HepG2 (cell line): Measurements from ENCODE around the gene C2CD2. TPM values are rescaled to one million over a fixed set of nuclear protein-coding genes. Genes with fewer than 3 reads are reported as not detected.

Experiments used
- ARNT ChIP-seq: fragments of 450-650 bp; IDR thresholded peaks from 2 replicates; pipeline ENCODE4 v1.6.1; 2017
- BRD4 ChIP-seq: sonication (generic); formaldehyde crosslinking; IDR thresholded peaks from 2 replicates; pipeline ENCODE4 v1.4.0; 2020; ENCODE audit warnings: missing genetic modification reagents
- FOSL1 ChIP-seq: sonication (generic); formaldehyde crosslinking; IDR thresholded peaks from 2 replicates; pipeline ENCODE4 v1.9.0; 2021; ENCODE audit warnings: missing genetic modification reagents, borderline replicate concordance
- KAT7 ChIP-seq: IDR thresholded peaks from 2 replicates; pipeline ENCODE4 v1.6.1; 2018; ENCODE audit warnings: borderline replicate concordance, missing compliant biosample characterization
- KAT8 ChIP-seq: IDR thresholded peaks from 2 replicates; pipeline ENCODE4 v1.6.1; 2016; ENCODE audit warnings: missing genetic modification reagents, missing compliant biosample characterization
- MBNL3 ChIP-seq: fragments of 250-450 bp; sonication (Bioruptor Pico); conservative IDR thresholded peaks from 2 replicates; pipeline ENCODE4 v1.8.0; 2022; ENCODE audit warnings: mild to moderate bottlenecking, inconsistent platforms
- MEF2D ChIP-seq: sonication (generic); formaldehyde crosslinking; IDR thresholded peaks from 2 replicates; pipeline ENCODE4 v1.5.1; 2020; ENCODE audit warnings: mild to moderate bottlenecking, missing genetic modification reagents
- NFIB ChIP-seq: sonication (generic); formaldehyde crosslinking; IDR thresholded peaks from 2 replicates; pipeline ENCODE4 v1.9.0; 2021; ENCODE audit warnings: missing genetic modification reagents, mild to moderate bottlenecking, borderline replicate concordance
- PAX8 ChIP-seq: sonication (generic); formaldehyde crosslinking; IDR thresholded peaks from 2 replicates; pipeline ENCODE4 v1.8.0; 2022; ENCODE audit warnings: mild to moderate bottlenecking, missing genetic modification reagents, borderline replicate concordance
- SATB2 ChIP-seq: sonication (generic); formaldehyde crosslinking; IDR thresholded peaks from 2 replicates; pipeline ENCODE4 v1.5.0; 2020; ENCODE audit warnings: missing genetic modification reagents
- SYNCRIP ChIP-seq: fragments of 200-400 bp; formaldehyde crosslinking; IDR thresholded peaks from 2 replicates; pipeline ENCODE4 v1.6.1; 2018; ENCODE audit warnings: mild to moderate bottlenecking, low read depth, low read length; ENCODE audit not compliant: insufficient read depth
- WIZ ChIP-seq: sonication (generic); formaldehyde crosslinking; IDR thresholded peaks from 2 replicates; pipeline ENCODE4 v1.5.1; 2020; ENCODE audit warnings: mild to moderate bottlenecking, missing genetic modification reagents
- ZBTB38 ChIP-seq: sonication (generic); formaldehyde crosslinking; IDR thresholded peaks from 2 replicates; pipeline ENCODE4 v1.5.1; 2020; ENCODE audit warnings: mild to moderate bottlenecking, missing genetic modification reagents
- ZKSCAN8 ChIP-seq: IDR thresholded peaks from 2 replicates; pipeline ENCODE4 v1.6.1; 2016; ENCODE audit warnings: borderline replicate concordance, missing genetic modification reagents, missing compliant biosample characterization
- ZNF451 ChIP-seq: sonication (generic); formaldehyde crosslinking; IDR thresholded peaks from 2 replicates; pipeline ENCODE4 v1.5.0; 2020; ENCODE audit warnings: mild to moderate bottlenecking, missing genetic modification reagents
- polyA plus RNA-seq, 8 experiments: library from polyadenylated mRNA; depleted of rRNA in 3 of 8; stranded (reverse) in 7 of 8; unstranded in 1 of 8; fragments of >200 nt; fragmentation: Illumina TruSeq in 4 of 8; extraction: Trizol in 4 of 8; gene quantifications; 2 replicates each; pipeline versions ENCODE4 v1.2.1 to v1.2.3, GENCODE V29; 2011 to 2016; ENCODE audit warnings: low read depth in 4 of 8, missing spikeins in 1 of 8, mixed read lengths in 1 of 8; ENCODE audit not compliant: insufficient read depth in 1 of 8
- total RNA-seq, 5 experiments: library from RNA; depleted of rRNA; stranded (reverse); fragments of >200 nt; fragmentation: Illumina TruSeq; extraction: Trizol; gene quantifications; 2 replicates each; pipeline ENCODE4 v1.2.3, GENCODE V29; 2016; ENCODE audit warnings: low read depth in 1 of 5
- TF ChIP-seq, protein P1 (sequence below): sonication (generic); formaldehyde crosslinking; IDR thresholded peaks from 2 replicates; pipeline ENCODE4 v1.4.0; 2020; ENCODE audit warnings: missing genetic modification reagents; ENCODE audit errors: not compliant biosample characterization
- TF ChIP-seq, protein P2 (sequence below): sonication (generic); formaldehyde crosslinking; IDR thresholded peaks from 2 replicates; pipeline ENCODE4 v1.5.1; 2020; ENCODE audit warnings: mild to moderate bottlenecking, moderate library complexity, missing genetic modification reagents
- TF ChIP-seq, protein P3 (sequence below): IDR thresholded peaks from 2 replicates; pipeline ENCODE4 v1.6.1; 2016; ENCODE audit warnings: missing compliant biosample characterization, missing genetic modification reagents, borderline replicate concordance
- TF ChIP-seq, protein P4 (sequence below): sonication (generic); formaldehyde crosslinking; IDR thresholded peaks from 2 replicates; pipeline ENCODE4 v1.5.0; 2020; ENCODE audit warnings: mild to moderate bottlenecking, missing genetic modification reagents
- TF ChIP-seq, protein P5 (sequence below): sonication (generic); formaldehyde crosslinking; IDR thresholded peaks from 2 replicates; pipeline ENCODE4 v1.4.0; 2020; ENCODE audit warnings: mild to moderate bottlenecking, missing genetic modification reagents

Gene C2CD2
- total and polyA plus RNA-seq, 2 of the 13 experiments (the other 11 are each of a cell fraction or from before 2014, with no cell fraction given), result 12.5 to 19.7 TPM

DNA sequence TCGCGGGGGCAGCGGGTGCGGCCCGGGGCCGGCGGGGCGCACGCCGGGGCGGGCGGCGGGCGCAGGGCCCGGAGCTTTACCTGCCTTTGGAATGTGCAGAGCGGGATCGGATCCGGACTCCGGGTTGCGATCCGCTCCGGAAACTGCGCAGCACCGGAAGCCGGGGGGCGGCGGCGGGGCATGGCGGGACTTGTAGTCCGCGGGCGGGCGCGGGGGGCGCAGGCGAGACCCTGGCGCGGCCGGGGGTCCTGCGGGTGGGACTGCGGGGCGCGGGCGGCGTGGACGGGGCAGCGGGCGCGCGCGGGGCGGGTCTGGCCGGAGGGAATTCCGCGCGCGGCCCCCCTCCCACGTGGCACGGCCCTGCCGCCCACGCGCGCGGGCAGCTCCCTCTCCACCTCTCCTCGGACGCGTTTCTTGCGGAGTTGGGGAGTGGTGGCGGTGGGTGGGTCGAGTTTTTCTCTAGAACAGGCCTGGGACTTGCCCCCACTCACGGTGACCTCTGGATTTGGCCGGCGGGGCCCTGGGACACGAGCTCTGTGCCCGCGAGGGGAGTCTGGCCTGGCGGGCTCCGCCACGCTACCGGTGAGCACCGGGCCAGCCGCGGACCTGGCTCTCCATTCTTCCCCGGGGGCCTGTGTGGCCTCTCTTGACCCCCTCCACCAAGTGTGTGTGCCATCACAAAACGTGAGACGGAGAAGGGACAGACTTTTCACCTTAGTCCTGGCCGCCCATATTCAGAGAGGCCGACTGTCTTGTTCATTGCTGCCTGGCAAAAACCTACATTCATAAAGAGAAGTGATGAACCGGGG lies 74.4 kb downstream of the C2CD2 start, which contains the start of gene PRDM15 (continued):
- TF ChIP-seq SYNCRIP, result no peak
- no peak for TF ChIP-seq PAX8 (CRISPR knock-in tag)
- no peak for TF ChIP-seq ARNT
- no peak; the same call in 1 of the 2 replicates for TF ChIP-seq KAT8 (CRISPR knock-in tag)
- TF ChIP-seq MEF2D (CRISPR knock-in tag), result no peak
- no peak for TF ChIP-seq FOSL1
- TF ChIP-seq, protein P1, sequence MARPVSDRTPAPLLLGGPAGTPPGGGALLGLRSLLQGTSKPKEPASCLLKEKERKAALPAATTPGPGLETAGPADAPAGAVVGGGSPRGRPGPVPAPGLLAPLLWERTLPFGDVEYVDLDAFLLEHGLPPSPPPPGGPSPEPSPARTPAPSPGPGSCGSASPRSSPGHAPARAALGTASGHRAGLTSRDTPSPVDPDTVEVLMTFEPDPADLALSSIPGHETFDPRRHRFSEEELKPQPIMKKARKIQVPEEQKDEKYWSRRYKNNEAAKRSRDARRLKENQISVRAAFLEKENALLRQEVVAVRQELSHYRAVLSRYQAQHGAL (CRISPR knock-in tag), result no peak
- TF ChIP-seq MBNL3 (CRISPR knock-in tag), result no peak
- no peak for TF ChIP-seq ZKSCAN8 (CRISPR knock-in tag)
- TF ChIP-seq, protein P2, sequence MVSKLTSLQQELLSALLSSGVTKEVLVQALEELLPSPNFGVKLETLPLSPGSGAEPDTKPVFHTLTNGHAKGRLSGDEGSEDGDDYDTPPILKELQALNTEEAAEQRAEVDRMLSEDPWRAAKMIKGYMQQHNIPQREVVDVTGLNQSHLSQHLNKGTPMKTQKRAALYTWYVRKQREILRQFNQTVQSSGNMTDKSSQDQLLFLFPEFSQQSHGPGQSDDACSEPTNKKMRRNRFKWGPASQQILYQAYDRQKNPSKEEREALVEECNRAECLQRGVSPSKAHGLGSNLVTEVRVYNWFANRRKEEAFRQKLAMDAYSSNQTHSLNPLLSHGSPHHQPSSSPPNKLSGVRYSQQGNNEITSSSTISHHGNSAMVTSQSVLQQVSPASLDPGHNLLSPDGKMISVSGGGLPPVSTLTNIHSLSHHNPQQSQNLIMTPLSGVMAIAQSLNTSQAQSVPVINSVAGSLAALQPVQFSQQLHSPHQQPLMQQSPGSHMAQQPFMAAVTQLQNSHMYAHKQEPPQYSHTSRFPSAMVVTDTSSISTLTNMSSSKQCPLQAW (CRISPR knock-in tag), result no peak
- TF ChIP-seq ZBTB38 (CRISPR knock-in tag), result no peak
- TF ChIP-seq, protein P3, sequence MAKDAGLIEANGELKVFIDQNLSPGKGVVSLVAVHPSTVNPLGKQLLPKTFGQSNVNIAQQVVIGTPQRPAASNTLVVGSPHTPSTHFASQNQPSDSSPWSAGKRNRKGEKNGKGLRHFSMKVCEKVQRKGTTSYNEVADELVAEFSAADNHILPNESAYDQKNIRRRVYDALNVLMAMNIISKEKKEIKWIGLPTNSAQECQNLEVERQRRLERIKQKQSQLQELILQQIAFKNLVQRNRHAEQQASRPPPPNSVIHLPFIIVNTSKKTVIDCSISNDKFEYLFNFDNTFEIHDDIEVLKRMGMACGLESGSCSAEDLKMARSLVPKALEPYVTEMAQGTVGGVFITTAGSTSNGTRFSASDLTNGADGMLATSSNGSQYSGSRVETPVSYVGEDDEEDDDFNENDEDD (CRISPR knock-in tag), result no peak
- TF ChIP-seq, protein P4, sequence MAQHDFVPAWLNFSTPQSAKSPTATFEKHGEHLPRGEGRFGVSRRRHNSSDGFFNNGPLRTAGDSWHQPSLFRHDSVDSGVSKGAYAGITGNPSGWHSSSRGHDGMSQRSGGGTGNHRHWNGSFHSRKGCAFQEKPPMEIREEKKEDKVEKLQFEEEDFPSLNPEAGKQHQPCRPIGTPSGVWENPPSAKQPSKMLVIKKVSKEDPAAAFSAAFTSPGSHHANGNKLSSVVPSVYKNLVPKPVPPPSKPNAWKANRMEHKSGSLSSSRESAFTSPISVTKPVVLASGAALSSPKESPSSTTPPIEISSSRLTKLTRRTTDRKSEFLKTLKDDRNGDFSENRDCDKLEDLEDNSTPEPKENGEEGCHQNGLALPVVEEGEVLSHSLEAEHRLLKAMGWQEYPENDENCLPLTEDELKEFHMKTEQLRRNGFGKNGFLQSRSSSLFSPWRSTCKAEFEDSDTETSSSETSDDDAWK (CRISPR knock-in tag), result no peak
- TF ChIP-seq, protein P5, sequence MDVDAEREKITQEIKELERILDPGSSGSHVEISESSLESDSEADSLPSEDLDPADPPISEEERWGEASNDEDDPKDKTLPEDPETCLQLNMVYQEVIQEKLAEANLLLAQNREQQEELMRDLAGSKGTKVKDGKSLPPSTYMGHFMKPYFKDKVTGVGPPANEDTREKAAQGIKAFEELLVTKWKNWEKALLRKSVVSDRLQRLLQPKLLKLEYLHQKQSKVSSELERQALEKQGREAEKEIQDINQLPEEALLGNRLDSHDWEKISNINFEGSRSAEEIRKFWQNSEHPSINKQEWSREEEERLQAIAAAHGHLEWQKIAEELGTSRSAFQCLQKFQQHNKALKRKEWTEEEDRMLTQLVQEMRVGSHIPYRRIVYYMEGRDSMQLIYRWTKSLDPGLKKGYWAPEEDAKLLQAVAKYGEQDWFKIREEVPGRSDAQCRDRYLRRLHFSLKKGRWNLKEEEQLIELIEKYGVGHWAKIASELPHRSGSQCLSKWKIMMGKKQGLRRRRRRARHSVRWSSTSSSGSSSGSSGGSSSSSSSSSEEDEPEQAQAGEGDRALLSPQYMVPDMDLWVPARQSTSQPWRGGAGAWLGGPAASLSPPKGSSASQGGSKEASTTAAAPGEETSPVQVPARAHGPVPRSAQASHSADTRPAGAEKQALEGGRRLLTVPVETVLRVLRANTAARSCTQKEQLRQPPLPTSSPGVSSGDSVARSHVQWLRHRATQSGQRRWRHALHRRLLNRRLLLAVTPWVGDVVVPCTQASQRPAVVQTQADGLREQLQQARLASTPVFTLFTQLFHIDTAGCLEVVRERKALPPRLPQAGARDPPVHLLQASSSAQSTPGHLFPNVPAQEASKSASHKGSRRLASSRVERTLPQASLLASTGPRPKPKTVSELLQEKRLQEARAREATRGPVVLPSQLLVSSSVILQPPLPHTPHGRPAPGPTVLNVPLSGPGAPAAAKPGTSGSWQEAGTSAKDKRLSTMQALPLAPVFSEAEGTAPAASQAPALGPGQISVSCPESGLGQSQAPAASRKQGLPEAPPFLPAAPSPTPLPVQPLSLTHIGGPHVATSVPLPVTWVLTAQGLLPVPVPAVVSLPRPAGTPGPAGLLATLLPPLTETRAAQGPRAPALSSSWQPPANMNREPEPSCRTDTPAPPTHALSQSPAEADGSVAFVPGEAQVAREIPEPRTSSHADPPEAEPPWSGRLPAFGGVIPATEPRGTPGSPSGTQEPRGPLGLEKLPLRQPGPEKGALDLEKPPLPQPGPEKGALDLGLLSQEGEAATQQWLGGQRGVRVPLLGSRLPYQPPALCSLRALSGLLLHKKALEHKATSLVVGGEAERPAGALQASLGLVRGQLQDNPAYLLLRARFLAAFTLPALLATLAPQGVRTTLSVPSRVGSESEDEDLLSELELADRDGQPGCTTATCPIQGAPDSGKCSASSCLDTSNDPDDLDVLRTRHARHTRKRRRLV (CRISPR knock-in tag), result no peak
- no peak for TF ChIP-seq ZNF451 (CRISPR knock-in tag)
- no peak for TF ChIP-seq BRD4 (CRISPR knock-in tag)
- TF ChIP-seq WIZ (CRISPR knock-in tag), result no peak
- no peak for TF ChIP-seq KAT7 (CRISPR knock-in tag)
- no peak; the same call in 1 of the 2 replicates for TF ChIP-seq SATB2 (CRISPR knock-in tag)
- no peak for TF ChIP-seq NFIB (CRISPR knock-in tag)
